ENCODE results near the gene FBXL5.

DNA sequence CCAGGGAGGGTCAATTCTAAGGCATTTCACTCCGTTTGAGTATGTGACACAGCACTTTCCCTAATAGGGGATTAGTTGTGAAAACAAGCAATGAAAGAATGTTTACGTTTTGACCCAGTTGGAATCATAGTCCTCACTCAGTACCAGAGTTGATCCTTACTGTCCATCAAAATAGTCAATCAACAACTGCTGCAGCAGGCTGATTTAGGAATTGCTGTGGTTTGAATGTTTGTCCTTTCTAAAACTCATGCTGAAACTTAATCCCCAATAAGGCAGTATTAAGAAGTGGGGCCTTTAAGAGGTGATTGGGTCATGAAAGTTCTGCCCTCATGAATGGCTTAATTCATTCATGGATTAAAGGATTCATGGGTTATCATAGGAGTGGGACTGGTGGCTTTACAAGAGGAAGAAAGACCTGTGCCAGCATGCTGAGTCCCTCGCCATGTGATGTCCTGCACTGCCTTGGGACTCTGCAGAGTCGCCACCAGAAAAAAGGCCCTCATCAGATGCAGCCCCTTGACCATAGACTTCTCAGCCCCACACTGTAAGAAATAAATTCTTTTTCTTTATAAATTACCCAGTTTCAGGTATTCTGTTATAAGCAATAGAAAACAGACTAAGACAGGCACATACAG lies 3.1 kb upstream of the FBXL5 start:
- TF ChIP-seq, protein P1, sequence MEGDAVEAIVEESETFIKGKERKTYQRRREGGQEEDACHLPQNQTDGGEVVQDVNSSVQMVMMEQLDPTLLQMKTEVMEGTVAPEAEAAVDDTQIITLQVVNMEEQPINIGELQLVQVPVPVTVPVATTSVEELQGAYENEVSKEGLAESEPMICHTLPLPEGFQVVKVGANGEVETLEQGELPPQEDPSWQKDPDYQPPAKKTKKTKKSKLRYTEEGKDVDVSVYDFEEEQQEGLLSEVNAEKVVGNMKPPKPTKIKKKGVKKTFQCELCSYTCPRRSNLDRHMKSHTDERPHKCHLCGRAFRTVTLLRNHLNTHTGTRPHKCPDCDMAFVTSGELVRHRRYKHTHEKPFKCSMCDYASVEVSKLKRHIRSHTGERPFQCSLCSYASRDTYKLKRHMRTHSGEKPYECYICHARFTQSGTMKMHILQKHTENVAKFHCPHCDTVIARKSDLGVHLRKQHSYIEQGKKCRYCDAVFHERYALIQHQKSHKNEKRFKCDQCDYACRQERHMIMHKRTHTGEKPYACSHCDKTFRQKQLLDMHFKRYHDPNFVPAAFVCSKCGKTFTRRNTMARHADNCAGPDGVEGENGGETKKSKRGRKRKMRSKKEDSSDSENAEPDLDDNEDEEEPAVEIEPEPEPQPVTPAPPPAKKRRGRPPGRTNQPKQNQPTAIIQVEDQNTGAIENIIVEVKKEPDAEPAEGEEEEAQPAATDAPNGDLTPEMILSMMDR (conservative IDR thresholded peaks at IDR 0.05): no peak
- no peak for TF ChIP-seq ZFX (IDR thresholded peaks at IDR 0.05)

Measured in C4-2B (cell line).